GM21737 (cell line): Measurements from ENCODE around the gene CFAP299.

Experiments used
- ATAC-seq: cut with Tn5 transposase; IDR thresholded peaks from one replicate; pipeline ENCODE4 v1.9.1; 2021; ENCODE audit warnings: mild to moderate bottlenecking, moderate library complexity; ENCODE audit not compliant: unreplicated experiment

CFAP299 gene

DNA sequence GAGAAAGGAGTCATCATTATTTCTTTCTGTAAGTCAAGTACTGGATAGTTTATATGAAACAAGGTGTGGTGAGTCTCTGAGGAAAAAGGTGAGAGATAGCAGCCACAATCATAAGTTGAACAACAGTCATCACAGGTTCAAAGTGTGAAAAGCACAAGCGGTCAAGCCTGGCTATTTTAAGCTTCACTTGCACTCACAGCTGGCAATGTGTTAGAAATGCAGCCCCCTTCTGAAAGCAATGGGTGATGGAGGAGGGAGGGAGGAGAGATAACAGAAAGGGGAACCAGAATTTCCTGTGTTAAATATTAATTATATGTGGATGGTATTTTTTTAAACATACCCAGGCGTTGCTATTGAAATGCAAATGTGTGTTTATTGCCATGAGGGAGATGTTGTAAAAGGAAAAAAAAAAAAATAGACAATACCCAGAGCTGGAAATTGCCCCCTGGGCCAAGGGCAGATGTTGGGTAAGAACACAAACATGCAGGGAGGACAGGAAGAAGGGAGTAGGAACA lies 668.1 kb downstream of the CFAP299 start:
- ATAC-seq = peak; percentile 99

DNA sequence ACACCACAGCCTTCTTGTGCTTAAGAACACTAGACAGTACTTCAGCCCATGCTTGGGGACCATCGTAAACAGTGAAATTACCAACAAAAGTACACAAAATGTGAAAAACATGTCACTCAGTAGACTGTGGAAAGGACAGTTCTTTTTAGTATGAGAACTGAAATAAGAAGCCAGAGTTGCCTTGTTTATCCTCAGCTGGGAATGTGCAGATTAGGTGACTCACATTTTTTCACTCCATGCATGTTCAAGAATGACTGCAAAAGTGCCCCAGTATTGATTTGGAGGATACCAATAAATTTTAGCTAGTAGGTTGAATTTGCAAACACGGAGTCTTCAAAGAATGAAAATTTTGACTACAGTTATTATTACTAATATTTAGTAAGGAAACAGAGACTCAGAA lies 671.9 kb downstream of the CFAP299 start:
- ATAC-seq = no peak
